ENCODE results near the gene MUC21. TPM values are rescaled to one million over a fixed set of nuclear protein-coding genes. Genes with fewer than 3 reads are reported as not detected.

Gene MUC21
- total and polyA plus RNA-seq, 2 of the 8 experiments (the other 6 are each of a cell fraction or from before 2014, with no cell fraction given), result not detected

- H4K20me1 ChIP-seq (replicated peaks in 1 of 2; ENCODE audit: control insufficient read depth in 1 of 2, insufficient read depth in 2 of 2, low read length in 2 of 2), result no peaks in the 10 kb centered on the region
- no peak for DNase-seq (ENCODE audit: low read depth in 1 of 2, low spot score in 2 of 2)
- WGBS, 2 experiments (ENCODE audit: extremely low coverage in 1 of 2, insufficient coverage in 1 of 2, insufficient read length in 1 of 2, insufficient replicate concordance in 2 of 2, low coverage in 1 of 2, low lambda C conversion rate in 2 of 2, missing lambda C conversion rate in 1 of 2), result 90% methylated on average over 4 of the region's 4 CpGs; no CpG with 5 or more reads in 1 of the 2 experiments
- POLR2A ChIA-PET (ENCODE audit: partially characterized antibody), result interaction anchor here (1.0 kb wide), 1 partner anchor 58 kb away, joined by 3 read pairs; no protein-coding TSS in a partner anchor
- H3K4me1 ChIP-seq (replicated peaks in 1 of 4; ENCODE audit: control insufficient read depth in 3 of 4, insufficient read depth in 4 of 4, low read length in 3 of 4), result no peaks in the 10 kb centered on the region
- H2AFZ ChIP-seq (ENCODE audit: low read length), result no peak overlapping the region; the same call in 1 of the 2 replicates
- no peaks in the 10 kb centered on the region for H3K79me2 ChIP-seq (ENCODE audit: control insufficient read depth in 1 of 2, insufficient read depth in 2 of 2, low read length in 2 of 2)
- no peak overlapping the region for H3K9ac ChIP-seq (replicated peaks in 1 of 4; ENCODE audit: extremely low read depth in 1 of 4, low read depth in 3 of 4, low read length in 3 of 4)
- H4K5ac ChIP-seq (ENCODE audit: insufficient read length, low read depth, low read length), result no peak overlapping the region
- H3K4me3 ChIP-seq (ENCODE audit: extremely low read depth in 1 of 4, insufficient read depth in 2 of 4, low read depth in 3 of 4, low read length in 4 of 4), result no peak overlapping the region
- H3K4me2 ChIP-seq (ENCODE audit: insufficient read depth in 1 of 2, low read depth in 2 of 2, low read length in 2 of 2), result no peak overlapping the region
- no peak overlapping the region for H2BK120ac ChIP-seq (replicated peaks; ENCODE audit: low read depth, low read length)
- no peaks in the 10 kb centered on the region for H3K23me2 ChIP-seq (ENCODE audit: low read depth, low read length)
- no peak overlapping the region for H4K91ac ChIP-seq (replicated peaks; ENCODE audit: insufficient read length, low read length)
- H2BK15ac ChIP-seq (ENCODE audit: low read length), result no peak overlapping the region
- no peak overlapping the region for H4K8ac ChIP-seq (ENCODE audit: extremely low read depth, insufficient read depth, low read length)
- H3K79me1 ChIP-seq (ENCODE audit: low read depth, low read length), result no peaks in the 10 kb centered on the region
- H2BK20ac ChIP-seq (ENCODE audit: low read length), result no peak overlapping the region
- no peak overlapping the region for H2BK12ac ChIP-seq (ENCODE audit: low read depth, low read length)
- no peak for FAIRE-seq
- H2AK5ac ChIP-seq (ENCODE audit: low read depth, low read length), result no peak overlapping the region
- H2BK5ac ChIP-seq (ENCODE audit: low read depth, low read length), result no peak overlapping the region
- H3K4ac ChIP-seq (replicated peaks; ENCODE audit: insufficient read length, low read depth, low read length), result no peak overlapping the region
- H3K36me3 ChIP-seq (ENCODE audit: control insufficient read depth in 2 of 4, insufficient read depth in 4 of 4, low read length in 3 of 4), result no peaks in the 10 kb centered on the region
- TF ChIP-seq ASH2L (IDR thresholded peaks at IDR 0.05; ENCODE audit: low read length) (no peak), GTF2F1 (IDR thresholded peaks at IDR 0.05; ENCODE audit: borderline replicate concordance, low read depth, low read length) (no peak), BACH1 (IDR thresholded peaks at IDR 0.05; ENCODE audit: low read length) (no peak)
- no peaks in the 10 kb centered on the region for H3K27me3 ChIP-seq (replicated peaks in 1 of 4; ENCODE audit: control insufficient read depth in 3 of 4, extremely low read depth in 1 of 4, insufficient read depth in 3 of 4, low read length in 3 of 4)
- no peaks in the 10 kb centered on the region for H3K9me3 ChIP-seq (ENCODE audit: insufficient read depth in 2 of 2, low read depth in 1 of 2, low read length in 1 of 2)
- H3K23ac ChIP-seq (ENCODE audit: insufficient read length), result no peak overlapping the region
- H3K56ac ChIP-seq (replicated peaks; ENCODE audit: insufficient read length, low read depth, low read length), result no peak overlapping the region
- H3K18ac ChIP-seq (ENCODE audit: extremely low read depth, low read length), result no peak overlapping the region
- no peak overlapping the region for H3K27ac ChIP-seq (ENCODE audit: low read depth, low read length)
- H3K14ac ChIP-seq (ENCODE audit: insufficient read length), result no peak overlapping the region
- CTCF ChIA-PET (ENCODE audit: partially characterized antibody), result interaction anchor here (0.6 to 2.3 kb wide), 5 partner anchors 11 to 111 kb away, joined by 3 to 6 read pairs (median 4); no protein-coding TSS in a partner anchor
Observed at GRCh38 chr6:31035862-31036497, 52.5 kb downstream of the MUC21 start.
